Measurements from ENCODE around the gene SLFN12.

The SLFN12 gene

DNA sequence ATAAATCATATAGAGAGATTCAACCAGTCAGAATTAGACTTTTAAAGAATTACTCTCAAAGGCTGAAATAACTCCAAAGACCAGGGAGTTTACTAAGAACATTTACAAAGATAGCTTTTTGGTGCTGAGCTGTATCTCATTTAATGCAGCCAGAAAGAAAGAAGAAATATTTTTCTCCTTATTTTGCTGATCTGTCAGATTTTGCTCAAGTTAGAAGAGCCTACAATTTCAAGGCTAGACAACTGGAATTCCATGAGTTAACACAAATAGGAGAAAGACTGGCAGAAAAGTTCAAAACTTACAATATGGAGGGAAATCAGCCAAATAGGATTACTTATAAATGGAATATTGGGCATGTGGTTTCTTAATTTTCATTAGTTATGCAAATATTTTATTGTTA lies 6.1 kb upstream of the SLFN12 start:
- ChIA-PET CTCF (interaction anchor here (0.6 to 1.0 kb wide), 2 partner anchors 57 to 95 kb away, joined by 5 to 6 read pairs; no protein-coding TSS in a partner anchor), POLR2A (interaction anchor here (1.3 kb wide), 1 partner anchor 65 kb away, joined by 6 read pairs; the partner anchor contains the start of gene SLFN11)
- Histone ChIP-seq H3K9me3 (ENCODE audit: control insufficient read depth, insufficient read depth, low read depth, low read length) (no peaks in the 10 kb centered on the region), H3K4me1 (ENCODE audit: control insufficient read depth, insufficient read depth, low read length) (peaks cover 4% of the 10 kb centered on the region), H3K36me3 (ENCODE audit: control insufficient read depth in 2 of 2, insufficient read depth in 1 of 2, low read length in 2 of 2) (no peaks in the 10 kb centered on the region), H3K27ac (ENCODE audit: extremely low read depth, low read depth, low read length) (no peak overlapping the region), H3K4me3 (ENCODE audit: low read depth, low read length) (no peak overlapping the region)
- TF ChIP-seq ZNF785 (tag by site-specific recombination; IDR thresholded peaks at IDR 0.05) (no peak), ZNF664 (tag by site-specific recombination; IDR thresholded peaks at IDR 0.05) (peak; percentile 38; the same call in 1 of the 2 replicates)

DNA sequence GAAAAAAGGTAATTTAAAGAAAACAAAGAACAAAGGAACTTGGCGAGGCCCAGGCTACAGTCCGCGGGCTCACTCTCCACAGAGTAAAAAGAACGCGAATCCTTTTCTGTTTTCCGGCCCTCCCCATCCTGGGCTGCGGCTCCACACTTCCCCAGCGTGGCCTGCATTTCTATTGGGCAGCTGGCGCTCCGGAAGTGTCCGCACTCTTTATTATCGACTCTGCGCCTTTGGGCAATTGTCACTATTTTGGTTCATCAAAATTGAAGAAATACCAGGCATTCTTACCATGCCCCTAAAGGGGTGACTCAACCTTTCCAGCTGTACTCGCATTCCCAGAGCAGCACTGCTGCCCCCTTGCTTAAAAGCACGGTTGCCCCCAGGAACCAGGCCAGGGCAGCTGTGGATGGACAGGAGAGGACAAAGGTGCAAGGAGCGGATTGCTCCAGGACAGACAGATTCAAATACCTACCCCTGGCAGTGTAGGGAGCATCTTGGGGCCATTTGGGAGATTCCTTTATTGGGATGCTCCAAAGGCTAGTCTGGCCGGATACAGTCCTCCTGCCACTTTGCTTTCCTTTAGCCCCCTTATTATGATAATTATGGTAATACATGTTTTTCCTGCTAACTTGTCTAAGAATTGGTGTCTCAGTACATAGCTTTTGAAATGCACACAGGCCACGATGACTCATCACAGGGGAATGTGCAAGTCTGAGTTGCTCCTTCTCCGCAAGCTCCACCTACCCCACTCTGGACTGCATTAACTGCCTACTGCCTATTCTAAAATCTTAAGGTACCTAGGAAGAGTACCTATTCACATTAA lies 985 bp upstream of the SLFN12 start:
- Histone ChIP-seq H3K36me3 (ENCODE audit: control insufficient read depth in 2 of 2, insufficient read depth in 1 of 2, low read length in 2 of 2) (no peaks in the 10 kb centered on the region), H3K4me1 (ENCODE audit: control insufficient read depth, insufficient read depth, low read length) (peaks cover 14% of the 10 kb centered on the region), H3K9me3 (ENCODE audit: control insufficient read depth, insufficient read depth, low read depth, low read length) (no peaks in the 10 kb centered on the region), H3K4me3 (ENCODE audit: low read depth, low read length) (peak overlapping the region; percentile 49), H3K27ac (ENCODE audit: extremely low read depth, low read depth, low read length) (peak overlapping the region; percentile 83)
- POLR2A ChIA-PET: interaction anchor here (0.5 to 3.5 kb wide), 7 partner anchors 9 to 439 kb away, joined by 3 to 54 read pairs (median 6); partner anchors contain the start of genes SLFN11 and SLFN13
- CTCF ChIA-PET: interaction anchor here (0.6 to 4.2 kb wide), 10 partner anchors 15 to 384 kb away, joined by 3 to 15 read pairs (median 3); partner anchors contain the start of genes SLFN11 and SLFN13
- TF ChIP-seq ZNF433 (tag by site-specific recombination; IDR thresholded peaks at IDR 0.05; ENCODE audit: low read depth): no peak
- no peak for TF ChIP-seq ZNF223 (tag by site-specific recombination; IDR thresholded peaks at IDR 0.05)
- TF ChIP-seq ZNF202 (tag by site-specific recombination; IDR thresholded peaks at IDR 0.05; ENCODE audit: borderline replicate concordance): no peak
- no peak for TF ChIP-seq ZNF211 (tag by site-specific recombination; IDR thresholded peaks at IDR 0.05; ENCODE audit: low read depth)
- peak; percentile 87 for TF ChIP-seq TRIM28 (IDR thresholded peaks at IDR 0.05; ENCODE audit: borderline replicate concordance, low read length)
- TF ChIP-seq, protein P1, sequence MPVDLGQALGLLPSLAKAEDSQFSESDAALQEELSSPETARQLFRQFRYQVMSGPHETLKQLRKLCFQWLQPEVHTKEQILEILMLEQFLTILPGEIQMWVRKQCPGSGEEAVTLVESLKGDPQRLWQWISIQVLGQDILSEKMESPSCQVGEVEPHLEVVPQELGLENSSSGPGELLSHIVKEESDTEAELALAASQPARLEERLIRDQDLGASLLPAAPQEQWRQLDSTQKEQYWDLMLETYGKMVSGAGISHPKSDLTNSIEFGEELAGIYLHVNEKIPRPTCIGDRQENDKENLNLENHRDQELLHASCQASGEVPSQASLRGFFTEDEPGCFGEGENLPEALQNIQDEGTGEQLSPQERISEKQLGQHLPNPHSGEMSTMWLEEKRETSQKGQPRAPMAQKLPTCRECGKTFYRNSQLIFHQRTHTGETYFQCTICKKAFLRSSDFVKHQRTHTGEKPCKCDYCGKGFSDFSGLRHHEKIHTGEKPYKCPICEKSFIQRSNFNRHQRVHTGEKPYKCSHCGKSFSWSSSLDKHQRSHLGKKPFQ (tag by site-specific recombination; IDR thresholded peaks at IDR 0.05): no peak
- TF ChIP-seq ZNF19 (tag by site-specific recombination; IDR thresholded peaks at IDR 0.05; ENCODE audit: low read depth): no peak
- TF ChIP-seq ZSCAN16 (tag by site-specific recombination; IDR thresholded peaks at IDR 0.05): no peak
- no peak for TF ChIP-seq ZNF23 (tag by site-specific recombination; IDR thresholded peaks at IDR 0.05; ENCODE audit: borderline replicate concordance)
- TF ChIP-seq KLF9 (tag by site-specific recombination; IDR thresholded peaks at IDR 0.05; ENCODE audit: low read depth): no peak
- no peak for TF ChIP-seq ZFP69B (tag by site-specific recombination; IDR thresholded peaks at IDR 0.05)
- TF ChIP-seq ZNF394 (tag by site-specific recombination; IDR thresholded peaks at IDR 0.05; ENCODE audit: borderline replicate concordance): peak; percentile 66
- no peak for TF ChIP-seq ZNF148 (tag by site-specific recombination; IDR thresholded peaks at IDR 0.05; ENCODE audit: borderline replicate concordance)
- peak; percentile 62 for TF ChIP-seq ZNF629 (tag by site-specific recombination; IDR thresholded peaks at IDR 0.05)
- TF ChIP-seq ZNF416 (tag by site-specific recombination; IDR thresholded peaks at IDR 0.05): no peak
- TF ChIP-seq ZNF768 (tag by site-specific recombination; IDR thresholded peaks at IDR 0.05): no peak
- TF ChIP-seq ZNF10 (tag by site-specific recombination; IDR thresholded peaks at IDR 0.05): no peak
- TF ChIP-seq, protein P2, sequence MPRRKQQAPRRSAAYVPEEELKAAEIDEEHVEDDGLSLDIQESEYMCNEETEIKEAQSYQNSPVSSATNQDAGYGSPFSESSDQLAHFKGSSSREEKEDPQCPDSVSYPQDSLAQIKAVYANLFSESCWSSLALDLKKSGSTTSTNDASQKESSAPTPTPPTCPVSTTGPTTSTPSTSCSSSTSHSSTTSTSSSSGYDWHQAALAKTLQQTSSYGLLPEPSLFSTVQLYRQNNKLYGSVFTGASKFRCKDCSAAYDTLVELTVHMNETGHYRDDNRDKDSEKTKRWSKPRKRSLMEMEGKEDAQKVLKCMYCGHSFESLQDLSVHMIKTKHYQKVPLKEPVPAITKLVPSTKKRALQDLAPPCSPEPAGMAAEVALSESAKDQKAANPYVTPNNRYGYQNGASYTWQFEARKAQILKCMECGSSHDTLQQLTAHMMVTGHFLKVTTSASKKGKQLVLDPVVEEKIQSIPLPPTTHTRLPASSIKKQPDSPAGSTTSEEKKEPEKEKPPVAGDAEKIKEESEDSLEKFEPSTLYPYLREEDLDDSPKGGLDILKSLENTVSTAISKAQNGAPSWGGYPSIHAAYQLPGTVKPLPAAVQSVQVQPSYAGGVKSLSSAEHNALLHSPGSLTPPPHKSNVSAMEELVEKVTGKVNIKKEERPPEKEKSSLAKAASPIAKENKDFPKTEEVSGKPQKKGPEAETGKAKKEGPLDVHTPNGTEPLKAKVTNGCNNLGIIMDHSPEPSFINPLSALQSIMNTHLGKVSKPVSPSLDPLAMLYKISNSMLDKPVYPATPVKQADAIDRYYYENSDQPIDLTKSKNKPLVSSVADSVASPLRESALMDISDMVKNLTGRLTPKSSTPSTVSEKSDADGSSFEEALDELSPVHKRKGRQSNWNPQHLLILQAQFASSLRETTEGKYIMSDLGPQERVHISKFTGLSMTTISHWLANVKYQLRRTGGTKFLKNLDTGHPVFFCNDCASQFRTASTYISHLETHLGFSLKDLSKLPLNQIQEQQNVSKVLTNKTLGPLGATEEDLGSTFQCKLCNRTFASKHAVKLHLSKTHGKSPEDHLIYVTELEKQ (tag by site-specific recombination; IDR thresholded peaks at IDR 0.05; ENCODE audit: borderline replicate concordance): no peak
- no peak; the same call in 1 of the 2 replicates for TF ChIP-seq ZNF184 (tag by site-specific recombination; IDR thresholded peaks at IDR 0.05)
- TF ChIP-seq ZNF555 (tag by site-specific recombination; conservative IDR thresholded peaks at IDR 0.05): no peak
- TF ChIP-seq ZNF112 (tag by site-specific recombination; IDR thresholded peaks at IDR 0.05): no peak
- TF ChIP-seq ZBTB17 (tag by site-specific recombination; IDR thresholded peaks at IDR 0.05): peak; percentile 96
- no peak for TF ChIP-seq HOXD13 (CRISPR knock-in tag; IDR thresholded peaks at IDR 0.05; ENCODE audit: borderline replicate concordance)
- no peak for TF ChIP-seq ZNF623 (tag by site-specific recombination; IDR thresholded peaks at IDR 0.05)
- no peak for TF ChIP-seq ZNF292 (tag by site-specific recombination; IDR thresholded peaks at IDR 0.05; ENCODE audit: borderline replicate concordance, low read depth)
- peak; percentile 75 for TF ChIP-seq ZNF324 (tag by site-specific recombination; IDR thresholded peaks at IDR 0.05)
